H1 (cell line): ENCODE measurements around the gene SLC36A2.

Source experiments
- CTCF ChIP-seq, 3 experiments: IDR thresholded peaks; 1 replicate in 2 of 3; 2 replicates in 1 of 3; pipeline versions ENCODE4 v1.5.1 to v1.6.1; 2011; ENCODE audit warnings: low read length in 3 of 3, mild to moderate bottlenecking in 3 of 3, inconsistent platforms in 2 of 3, low read depth in 1 of 3, moderate library complexity in 1 of 3; ENCODE audit not compliant: insufficient read depth in 1 of 3; ENCODE audit errors: control extremely low read depth in 1 of 3
- POU5F1 ChIP-seq: IDR thresholded peaks from 2 replicates; pipeline ENCODE4 v1.6.1; 2011; ENCODE audit warnings: low read depth, mild to moderate bottlenecking, low read length, moderate library complexity
- TF ChIP-seq, protein P1 (sequence below): IDR thresholded peaks from 2 replicates; pipeline ENCODE4 v1.6.1; 2011; ENCODE audit warnings: low read depth, mild to moderate bottlenecking, low read length; ENCODE audit not compliant: insufficient read depth

GRCh38 chr5:151286246-151286645, 61.1 kb downstream of the SLC36A2 start:
- TF ChIP-seq CTCF (IDR thresholded peaks at IDR 0.05; ENCODE audit: control extremely low read depth in 1 of 3, insufficient read depth in 1 of 3, low read depth in 1 of 3, low read length in 3 of 3) (no peak), POU5F1 (no peak)
- TF ChIP-seq, protein P1, sequence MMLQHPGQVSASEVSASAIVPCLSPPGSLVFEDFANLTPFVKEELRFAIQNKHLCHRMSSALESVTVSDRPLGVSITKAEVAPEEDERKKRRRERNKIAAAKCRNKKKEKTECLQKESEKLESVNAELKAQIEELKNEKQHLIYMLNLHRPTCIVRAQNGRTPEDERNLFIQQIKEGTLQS = no peak
